Measurements from ENCODE around the gene SKOR1. TPM values are rescaled to one million over a fixed set of nuclear protein-coding genes. Genes with fewer than 3 reads are reported as not detected.

SKOR1 gene
- total RNA-seq, 2 donors from 2014 or later: 0.09 to 0.29 TPM

DNA sequence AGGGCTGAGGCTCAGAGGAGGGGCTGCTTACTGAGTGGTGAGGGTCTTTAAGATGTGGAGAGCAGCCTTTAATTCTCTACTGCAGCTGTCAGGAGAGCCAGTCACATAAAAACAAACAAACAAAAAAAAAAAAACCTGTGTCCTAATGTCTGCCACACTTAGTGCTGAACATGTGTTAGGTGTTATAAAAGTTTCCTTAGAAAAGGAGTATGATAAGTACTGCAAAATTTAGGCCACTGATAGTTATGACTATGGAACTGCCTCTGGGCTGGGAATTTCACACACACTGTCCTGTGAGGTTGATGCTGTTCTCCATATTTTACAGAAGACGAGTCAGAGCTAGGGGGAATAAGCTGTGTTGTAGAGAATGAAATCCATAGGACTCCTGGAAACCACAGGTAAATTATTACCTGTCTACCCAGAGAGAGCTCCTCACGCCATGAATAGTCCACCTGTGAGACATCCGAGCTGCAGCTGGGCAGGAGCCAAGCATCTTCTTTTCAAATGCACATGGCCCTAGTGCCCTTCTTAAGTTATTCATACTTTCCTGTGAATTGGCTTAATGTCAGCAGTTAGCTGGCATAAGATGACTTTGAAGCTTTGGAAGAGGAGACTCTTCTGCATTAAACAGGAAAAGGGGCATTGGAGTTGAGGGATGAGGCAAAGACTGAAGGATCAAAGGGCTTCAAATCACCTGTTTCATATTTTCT lies 34.5 kb upstream of the SKOR1 start:
- ATAC-seq (no peak), DNase-seq (no peak)
- intact Hi-C loops (cut with DNase I): no loop called here

DNA sequence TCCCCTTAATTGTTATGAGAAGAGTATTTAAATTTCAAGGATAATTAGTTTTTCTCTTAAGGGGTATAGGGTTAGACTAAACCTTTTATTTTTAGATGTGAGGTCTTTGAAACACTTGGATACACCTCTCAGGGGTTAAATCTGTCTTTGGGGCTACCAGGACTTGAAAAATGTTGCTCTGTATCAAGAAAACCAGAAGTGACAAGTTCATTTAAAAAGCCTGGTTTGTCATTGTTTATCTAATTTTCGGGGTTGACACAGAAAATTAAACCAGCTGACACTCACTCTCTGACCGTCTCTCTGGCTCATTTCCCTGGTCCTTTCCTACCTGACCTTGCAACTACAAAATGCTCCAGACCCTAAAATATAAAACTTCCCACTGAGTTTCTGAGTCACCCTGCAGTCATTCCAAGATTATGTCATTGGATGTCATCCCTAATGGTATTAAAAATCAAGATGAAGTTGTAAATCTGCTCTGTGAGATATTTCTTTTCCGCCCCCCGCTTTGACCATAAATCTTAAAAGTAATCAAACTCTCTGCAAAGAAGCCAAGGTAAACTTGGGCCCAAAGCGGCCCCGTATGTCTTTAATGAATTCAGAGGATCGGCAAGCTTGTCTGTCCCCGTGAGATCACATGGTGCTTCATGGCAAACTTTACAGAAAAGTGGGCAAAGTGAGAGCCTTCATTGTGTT lies 32.9 kb upstream of the SKOR1 start:
- no peak for ATAC-seq
- DNase-seq: no peak
- intact Hi-C loops (cut with DNase I): no loop called here

DNA sequence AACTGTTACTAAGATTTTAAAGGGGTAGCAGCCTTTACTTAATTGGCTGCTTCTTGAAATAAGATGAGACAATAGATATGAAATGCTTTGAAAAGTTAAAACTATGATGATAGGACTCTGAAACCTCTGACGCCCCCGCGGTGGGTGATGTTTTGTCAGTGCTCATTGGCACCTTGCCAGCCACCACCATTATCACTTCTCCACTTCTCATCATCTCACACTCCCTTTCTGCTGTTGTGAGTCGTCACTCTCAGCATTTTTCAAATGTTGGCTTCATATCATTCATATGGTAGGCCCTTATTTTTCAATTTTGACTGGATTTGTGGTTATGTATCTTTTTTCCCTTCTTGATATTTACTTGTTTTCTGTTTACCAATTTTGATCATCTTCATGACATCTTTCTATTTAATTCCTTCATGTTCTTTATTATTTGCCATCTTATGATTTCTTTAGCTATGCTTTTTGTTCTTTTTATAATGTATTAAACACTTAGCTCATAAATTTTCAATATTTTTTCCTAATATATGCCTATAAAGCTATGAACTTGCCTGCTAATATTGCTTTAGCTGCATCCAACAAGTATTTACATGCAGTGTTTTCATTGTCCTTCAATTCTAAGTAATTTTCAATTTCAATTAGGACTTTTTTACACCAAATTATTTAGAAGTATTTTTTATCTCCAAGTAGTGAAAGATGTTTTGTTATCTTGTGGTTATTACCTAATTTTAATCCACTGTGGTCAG lies 30.3 kb upstream of the SKOR1 start:
- intact Hi-C loops (cut with DNase I): no loop called here
- ATAC-seq (no peak), DNase-seq (no peak)

DNA sequence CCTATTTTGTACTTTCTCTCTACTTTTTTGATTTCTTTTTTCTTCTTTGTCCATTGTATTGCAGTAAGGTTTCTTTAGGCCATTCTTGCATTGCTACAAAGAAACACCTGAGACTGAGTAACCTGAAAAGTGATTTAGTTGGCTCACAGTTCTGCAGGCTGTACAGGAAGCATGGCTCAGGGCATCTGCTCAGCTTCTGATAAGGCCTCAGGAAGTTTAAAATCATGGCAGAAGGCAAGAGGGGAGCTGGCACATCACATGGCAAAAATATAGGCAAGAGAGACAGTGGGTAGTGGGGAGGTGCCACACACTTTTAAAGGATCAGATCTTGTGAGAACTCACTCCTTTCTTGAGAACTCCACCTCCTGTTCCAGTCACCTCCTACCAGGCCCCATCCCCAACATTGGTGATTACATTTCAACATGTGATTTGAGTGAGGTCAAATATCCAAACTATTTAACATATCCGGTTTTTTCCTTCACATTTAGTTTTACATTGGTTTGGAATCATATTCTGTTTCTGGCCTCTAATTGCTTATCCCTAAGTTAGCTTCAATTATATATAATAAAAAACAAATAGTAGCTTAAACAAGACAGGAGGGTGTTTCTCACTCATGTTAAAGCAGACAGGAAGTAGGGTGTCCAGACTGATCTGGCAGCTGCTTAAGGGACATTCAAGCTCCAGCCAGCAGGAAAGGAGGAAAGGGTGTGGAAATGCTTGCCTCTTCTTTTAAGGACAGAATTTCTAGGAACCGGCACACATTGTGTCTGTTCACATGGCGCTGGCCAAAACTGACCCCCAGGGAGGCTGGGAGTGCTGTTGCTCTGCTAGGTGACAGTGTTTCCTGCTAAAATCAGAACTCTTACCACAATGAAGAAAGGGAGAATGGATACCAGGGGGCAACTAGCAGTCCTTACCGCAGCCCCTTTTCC lies 28.8 kb upstream of the SKOR1 start:
- DNase-seq (no peak), ATAC-seq (no peak)
- intact Hi-C loops (cut with DNase I): no loop called here

DNA sequence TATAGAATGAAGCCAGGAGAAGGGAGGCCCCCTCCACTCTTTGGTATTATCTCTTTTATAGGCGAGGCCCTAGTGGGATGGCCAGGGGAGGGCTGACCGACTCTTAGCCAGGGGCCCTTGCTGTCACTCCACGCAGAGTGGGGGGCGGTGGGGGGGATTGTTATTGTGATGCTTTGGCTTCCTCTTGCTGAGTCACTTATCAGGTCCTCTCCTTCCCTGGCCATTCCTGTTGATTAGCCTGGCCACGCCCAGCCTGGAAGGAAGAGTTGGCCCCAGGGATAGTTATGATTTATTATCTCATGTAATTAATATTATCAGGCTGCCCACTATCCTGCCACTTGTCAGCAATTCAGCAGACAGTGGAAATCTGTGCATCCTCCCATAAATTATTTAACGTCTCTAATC lies 25.5 kb upstream of the SKOR1 start:
- intact Hi-C loops (cut with DNase I): no loop called here
- no peak for ATAC-seq
- DNase-seq: no peak

DNA sequence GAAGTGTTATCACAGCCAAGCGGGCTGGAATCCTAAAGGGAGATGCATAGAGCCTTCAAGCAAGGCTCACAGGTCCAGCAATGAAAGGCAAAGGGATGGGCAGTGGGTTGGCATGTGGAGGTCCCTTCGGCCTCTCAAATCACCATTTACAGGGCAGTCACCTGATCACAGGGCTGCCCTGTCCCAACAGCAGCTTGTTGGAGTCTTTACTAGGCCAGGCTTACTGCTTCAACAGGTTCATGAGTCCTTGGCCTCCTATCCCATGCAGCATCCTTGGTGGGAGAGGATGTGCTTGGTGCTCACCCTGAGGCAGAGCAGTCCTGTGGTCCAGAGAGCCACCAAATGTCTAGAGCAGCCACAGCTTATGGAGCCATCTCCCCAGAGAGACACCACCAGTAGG lies 24.2 kb upstream of the SKOR1 start:
- DNase-seq: no peak
- no peak for ATAC-seq
- intact Hi-C loops (cut with DNase I): no loop called here

DNA sequence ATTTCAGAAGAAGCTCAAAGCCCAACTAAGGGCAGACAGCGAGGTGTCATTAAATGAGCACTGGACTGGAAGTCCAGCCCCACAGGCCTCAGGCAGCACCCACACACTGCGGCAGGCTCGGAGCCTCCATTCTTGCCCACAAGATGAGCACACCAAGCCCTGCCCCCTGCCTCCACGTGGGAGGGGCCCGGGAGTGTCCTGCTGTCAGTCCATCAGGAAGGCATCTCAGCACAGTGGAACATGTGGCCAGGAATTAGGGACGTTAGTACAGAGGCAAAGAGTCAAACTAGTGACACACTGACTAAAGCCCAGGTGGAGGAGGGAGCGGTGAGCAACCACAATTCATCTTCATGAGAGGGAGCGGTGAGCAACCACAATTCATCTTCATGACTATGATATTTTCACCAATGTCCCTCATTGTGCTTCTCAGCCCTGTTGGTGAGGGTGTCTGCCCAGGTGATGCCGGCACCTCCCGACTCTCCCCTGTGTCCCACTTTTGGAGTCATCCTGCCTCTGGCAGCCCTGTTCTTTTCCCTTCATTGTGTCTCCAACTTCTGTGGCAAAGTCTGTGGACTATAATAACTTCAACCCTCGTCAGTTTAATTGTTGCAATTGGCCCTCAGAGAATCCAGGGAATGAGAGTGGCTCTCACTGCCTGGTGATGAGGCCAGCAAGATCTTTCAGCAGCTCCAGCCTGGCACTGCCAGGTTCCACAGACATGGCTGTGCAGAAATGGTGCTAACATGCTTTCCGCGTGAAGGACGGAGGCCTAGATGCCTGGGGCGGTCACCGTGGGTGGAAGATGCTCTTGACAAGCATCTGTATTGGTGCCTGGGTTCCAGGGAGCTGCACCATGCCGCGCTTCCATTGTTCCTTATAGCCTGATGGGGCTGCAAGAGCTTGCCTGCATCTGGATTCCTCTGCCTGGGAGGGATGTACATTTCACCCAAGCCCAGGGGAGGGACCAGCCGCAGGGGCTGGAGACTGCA lies 23.1 kb upstream of the SKOR1 start:
- intact Hi-C loops (cut with DNase I): no loop called here
- no peak for DNase-seq

DNA sequence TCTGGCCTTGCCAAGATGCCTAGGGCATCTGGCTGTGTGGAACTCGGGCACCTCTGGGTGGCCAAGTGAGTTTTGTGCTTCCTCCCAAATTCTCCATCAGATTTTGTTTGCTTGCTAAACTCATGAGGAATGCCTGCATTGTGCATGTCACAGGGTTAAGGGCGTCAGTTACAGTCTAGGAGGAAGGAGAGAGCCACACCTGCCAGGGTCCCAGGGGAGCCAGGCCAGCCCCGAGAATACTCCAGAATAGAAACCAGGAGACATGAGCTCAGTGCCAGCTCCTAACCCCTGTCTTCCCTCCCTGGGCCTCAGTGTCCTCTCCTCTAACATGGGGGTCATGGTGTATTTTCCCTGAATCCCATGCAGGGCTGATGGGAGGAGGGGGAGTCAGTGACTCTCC lies 22.0 kb upstream of the SKOR1 start:
- DNase-seq (no peak), ATAC-seq (no peak)
- intact Hi-C loops (cut with DNase I): no loop called here

More for the DNA sequence above, 23.1 kb upstream of the SKOR1 start:
- ATAC-seq: no peak

DNA sequence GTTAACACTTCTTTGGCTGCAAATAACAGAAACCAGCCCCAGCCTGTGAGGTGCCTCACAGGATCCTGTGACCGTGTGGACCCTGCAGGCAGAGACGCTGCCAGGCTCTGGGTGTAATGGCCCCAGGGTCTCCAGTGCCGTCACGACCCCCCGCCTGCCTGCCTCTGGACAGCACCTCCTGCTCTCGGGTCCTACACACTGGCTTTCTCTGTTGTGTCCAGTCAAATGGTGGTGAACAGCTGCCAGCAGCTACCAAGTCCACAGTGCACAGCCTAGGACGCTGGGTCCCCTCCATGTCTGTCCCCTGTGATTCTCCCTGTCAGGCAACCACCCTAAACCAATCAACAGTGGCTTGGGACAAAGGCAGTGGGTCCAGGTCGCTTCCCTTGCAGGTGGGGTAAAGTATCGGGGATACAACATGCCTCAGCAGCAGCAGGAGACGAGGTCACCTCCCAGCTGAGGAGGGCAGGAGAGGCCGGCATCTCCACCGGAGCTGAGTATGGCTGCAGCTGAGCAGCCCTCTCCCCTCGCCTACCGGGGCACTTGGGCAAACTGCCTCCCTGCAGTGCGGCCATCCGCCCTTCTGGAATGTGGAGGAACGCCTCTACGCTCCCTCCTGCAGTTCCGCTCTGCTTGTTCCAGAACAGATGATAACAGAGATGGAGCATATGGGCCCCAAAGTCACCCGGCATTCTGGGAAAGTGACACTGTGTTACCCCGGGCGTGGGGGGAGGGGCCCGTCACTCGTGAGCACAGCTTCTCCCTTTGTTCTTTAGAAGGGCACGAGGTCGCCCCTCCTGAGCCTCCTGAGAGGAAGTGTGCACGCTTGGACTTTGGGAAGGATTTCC lies 21.1 kb upstream of the SKOR1 start:
- DNase-seq (no peak), ATAC-seq (no peak)
- intact Hi-C loops (cut with DNase I): no loop called here

DNA sequence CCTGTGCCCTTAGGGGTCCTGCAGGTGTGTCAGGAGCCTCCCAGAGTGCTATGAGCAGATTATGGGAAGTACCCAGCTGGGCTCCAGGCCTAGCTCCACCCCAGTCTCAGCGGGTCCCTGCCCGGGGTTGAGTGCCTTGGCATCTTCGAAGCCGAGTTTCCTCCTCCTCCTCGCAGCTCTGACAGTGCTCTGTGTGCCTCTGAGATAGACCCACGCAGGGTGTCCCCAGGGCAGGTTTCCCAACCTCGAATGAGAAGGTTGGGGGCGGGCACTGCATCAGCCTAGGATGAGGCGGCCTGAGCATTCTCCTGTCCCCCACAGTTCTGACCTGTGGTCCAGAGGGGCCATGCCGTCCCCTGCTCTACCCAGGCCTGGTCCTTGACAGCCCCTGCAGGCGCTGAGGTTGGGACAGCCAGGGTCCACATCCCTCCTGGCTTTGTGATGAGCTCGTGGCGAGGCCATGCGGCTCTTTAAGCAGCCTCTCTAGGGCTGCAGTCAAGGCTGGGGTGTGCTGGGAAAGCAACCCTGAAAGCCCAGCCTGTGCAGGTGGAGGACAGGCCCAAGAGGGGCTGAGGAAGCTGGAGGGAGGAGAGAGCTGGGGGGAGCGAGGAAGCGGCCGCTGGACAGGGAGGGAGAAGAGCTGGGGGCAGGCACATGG lies 20.2 kb upstream of the SKOR1 start:
- intact Hi-C loops (cut with DNase I): no loop called here

DNA sequence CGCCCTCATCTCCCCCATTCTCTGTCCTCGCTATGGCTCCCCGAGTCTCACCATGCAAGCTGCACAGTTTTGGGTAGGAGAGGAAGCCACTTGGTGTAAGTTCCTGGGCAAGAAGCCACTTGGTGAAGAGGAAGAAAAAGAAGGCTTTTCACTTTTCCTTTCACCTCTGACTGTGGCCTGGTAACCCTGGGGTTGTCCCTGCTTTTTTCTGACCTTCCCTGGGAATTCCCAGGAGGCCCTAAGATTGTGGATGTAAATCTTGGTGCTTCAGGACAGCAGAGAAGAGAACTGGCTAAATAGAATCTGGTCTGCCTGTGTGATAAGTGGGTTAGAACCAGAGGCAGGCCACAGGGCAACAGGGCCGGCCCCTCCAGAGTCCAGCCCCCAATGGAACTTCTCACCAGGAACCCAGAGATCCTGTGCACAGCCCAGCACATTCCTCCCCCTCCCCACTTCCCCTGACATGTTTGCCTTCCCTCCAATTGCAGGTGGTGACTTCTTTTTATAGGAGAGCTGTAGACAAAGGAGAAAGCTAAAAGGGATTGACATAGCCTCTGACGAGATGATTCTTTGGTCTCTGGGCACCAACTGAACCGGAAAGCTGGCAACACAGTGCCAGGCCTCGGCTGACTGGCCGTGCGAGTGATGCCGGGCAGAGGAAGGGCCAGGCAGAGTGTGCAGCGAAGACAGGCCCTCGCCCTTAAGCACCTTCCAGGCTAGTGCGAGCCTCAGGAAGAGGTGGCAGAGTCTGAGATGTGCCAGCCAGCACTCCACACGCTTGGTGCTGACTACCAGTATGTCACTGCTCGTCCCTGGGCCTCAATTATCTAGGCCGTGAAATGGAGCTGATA lies 19.4 kb upstream of the SKOR1 start:
- intact Hi-C loops (cut with DNase I): no loop called here
- DNase-seq (no peak), ATAC-seq (no peak)

More for the DNA sequence above, 20.2 kb upstream of the SKOR1 start:
- ATAC-seq: no peak
- no peak for DNase-seq

DNA sequence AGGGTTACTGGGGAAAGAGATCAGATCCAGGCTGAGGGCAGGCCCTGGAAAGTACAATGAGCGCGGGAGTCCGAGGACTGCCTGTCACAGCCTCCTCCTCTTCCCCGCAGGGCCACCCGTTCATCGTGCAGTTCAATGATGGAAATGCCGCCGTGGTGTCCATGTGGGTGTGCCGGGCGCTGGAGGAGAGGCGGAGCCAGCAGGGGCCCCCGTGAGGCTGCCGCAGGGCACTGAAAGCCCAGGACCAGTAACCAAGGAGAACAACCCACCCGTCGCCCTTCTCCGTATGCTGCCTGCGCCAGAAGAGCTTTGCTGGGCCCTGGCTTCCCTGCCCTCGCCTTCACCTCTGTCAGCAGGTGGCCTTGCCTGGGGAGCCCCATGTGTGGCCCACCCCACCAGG lies 18.8 kb upstream of the SKOR1 start:
- no peak for DNase-seq
- ATAC-seq: no peak
- intact Hi-C loops (cut with DNase I): no loop called here

DNA sequence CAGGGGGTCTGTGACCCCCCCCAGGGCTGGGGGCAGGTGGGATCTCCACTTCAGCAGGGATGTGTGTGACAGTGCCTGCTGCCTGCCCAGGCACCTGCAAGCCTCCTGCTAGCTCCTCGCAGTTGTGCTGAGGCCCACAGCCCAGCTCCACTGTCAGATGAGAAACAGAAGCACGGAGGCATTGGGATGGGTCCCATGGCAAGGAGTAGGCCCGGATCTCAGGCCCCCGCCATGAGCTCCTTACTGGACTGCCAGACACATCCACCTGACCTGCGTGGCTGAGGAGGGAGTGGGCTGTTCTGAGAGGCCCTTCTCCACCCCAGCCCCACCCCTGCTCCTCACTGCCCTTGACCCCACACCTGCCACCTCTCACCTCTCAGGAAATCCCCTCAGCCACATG lies 18.2 kb upstream of the SKOR1 start:
- intact Hi-C loops (cut with DNase I): no loop called here
- DNase-seq (no peak), ATAC-seq (no peak)

DNA sequence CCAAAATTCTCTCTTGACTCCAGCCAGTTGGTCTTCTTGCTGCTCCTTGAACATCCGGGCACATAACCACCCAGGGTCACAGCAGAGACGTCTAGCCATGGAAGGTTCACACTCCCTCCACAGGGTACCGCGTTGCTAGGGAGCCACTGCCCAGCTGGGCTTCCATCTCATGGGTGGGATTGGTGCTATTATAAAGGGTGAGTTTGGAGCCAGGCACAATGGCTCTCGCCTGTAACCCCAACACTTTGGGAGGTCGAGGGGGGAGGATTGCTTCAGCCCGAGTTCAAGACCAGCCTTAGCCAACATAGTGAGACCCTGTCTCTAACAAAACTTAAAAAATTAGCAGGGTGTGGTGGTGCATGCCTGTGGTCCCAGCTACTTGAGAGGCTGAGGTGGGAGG lies 17.5 kb upstream of the SKOR1 start:
- intact Hi-C loops (cut with DNase I): no loop called here
- DNase-seq: no peak
- no peak for ATAC-seq

DNA sequence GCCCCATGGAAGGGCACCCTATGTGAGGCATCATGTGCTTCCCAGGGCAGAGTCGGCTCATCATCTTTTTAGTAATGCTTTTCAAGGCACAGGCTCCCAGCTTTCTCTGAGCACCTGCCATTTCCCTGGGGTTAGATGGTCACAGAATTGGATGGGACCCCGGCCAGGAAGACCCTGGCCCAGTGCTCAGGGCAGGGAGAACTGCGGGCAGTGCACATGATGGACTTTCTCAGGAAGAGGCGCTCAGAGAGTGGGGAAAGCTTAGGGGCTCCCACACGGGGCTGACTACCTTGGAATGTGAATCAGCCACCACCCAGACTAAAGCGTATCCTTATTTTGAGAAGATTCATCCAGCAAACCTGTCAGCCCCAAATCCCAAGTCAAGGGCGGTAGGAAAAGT lies 16.5 kb upstream of the SKOR1 start:
- ATAC-seq (no peak), DNase-seq (no peak)
- intact Hi-C loops (cut with DNase I): no loop called here

DNA sequence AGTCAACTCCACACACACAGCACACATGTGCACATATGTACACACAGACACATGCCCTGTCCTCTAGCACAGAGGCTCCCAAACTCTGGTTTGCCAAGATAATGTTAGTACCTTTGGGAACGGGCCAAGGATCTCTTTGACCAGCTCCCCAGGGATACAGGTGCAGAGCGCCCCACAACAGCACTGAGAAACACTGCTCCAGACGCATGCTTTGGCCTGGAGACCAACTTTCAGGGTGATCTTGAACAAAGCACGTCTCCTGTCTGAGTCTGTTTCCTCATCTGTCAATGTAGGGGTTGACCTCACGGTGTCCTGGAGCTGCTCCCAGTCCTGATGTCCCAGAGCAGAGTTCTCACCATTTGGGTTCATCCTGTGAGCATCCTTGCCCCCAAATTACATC lies 15.9 kb upstream of the SKOR1 start:
- ATAC-seq (no peak), DNase-seq (no peak)
- intact Hi-C loops (cut with DNase I): no loop called here
